ENCODE measurements around the gene CDT1. TPM values are rescaled to one million over a fixed set of nuclear protein-coding genes. Genes with fewer than 3 reads are reported as not detected.

The CDT1 gene
- total and polyA plus RNA-seq, 10 of the 15 experiments (the other 5 are each of a cell fraction or from before 2014, with no cell fraction given) = 0.50 to 87.6 (median 8.8) TPM

DNA sequence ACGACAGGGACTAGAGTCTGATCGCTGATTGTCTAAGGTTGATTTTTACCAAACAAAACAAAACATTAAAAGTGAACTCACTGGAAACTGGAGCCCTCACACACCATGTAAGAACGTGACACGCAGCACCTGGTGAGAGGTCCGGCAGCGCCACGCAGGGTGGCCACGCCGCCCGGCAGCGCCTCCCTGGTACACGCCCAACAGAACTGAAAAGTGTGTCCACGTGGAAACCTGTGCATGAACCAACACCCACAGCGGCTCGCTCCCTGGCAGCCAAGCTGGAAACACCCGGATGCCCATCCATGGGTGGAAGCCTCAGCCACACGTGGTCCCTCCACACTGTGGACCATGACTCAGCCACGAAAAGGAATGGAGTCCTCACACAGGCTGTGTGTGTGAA, 44.1 kb downstream of the CDT1 start:
- Histone ChIP-seq H3K27ac (ENCODE audit: control insufficient read depth, insufficient read depth) (no peak overlapping the region), H2AFZ (ENCODE audit: control insufficient read depth, low read depth, low read length) (no peak overlapping the region), H3K79me2 (ENCODE audit: control insufficient read depth, insufficient read depth, low read length) (no peaks in the 10 kb centered on the region), H3K4me1 (ENCODE audit: control insufficient read depth, insufficient read depth, low read length) (no peaks in the 10 kb centered on the region), H3K4me3 (no peak overlapping the region), H3K36me3 (ENCODE audit: control insufficient read depth in 2 of 2, insufficient read depth in 2 of 2, low read length in 1 of 2) (no peaks in the 10 kb centered on the region), H3K9me3 (replicated peaks; ENCODE audit: control insufficient read depth, insufficient read depth, low read length) (no peaks in the 10 kb centered on the region), H4K20me1 (ENCODE audit: control insufficient read depth, insufficient read depth) (no peaks in the 10 kb centered on the region), H3K4me2 (ENCODE audit: control insufficient read depth, insufficient read depth) (no peak overlapping the region), H3K9ac (ENCODE audit: control insufficient read depth, insufficient read depth, low read length) (no peak overlapping the region), H3K27me3 (replicated peaks in 1 of 2; ENCODE audit: control insufficient read depth in 2 of 2, insufficient read depth in 2 of 2, low read length in 1 of 2) (no peaks in the 10 kb centered on the region)
- ChIA-PET RAD21 (ENCODE audit: unreplicated experiment) (no interaction called here), CTCF (no interaction called here), POLR2A (no interaction called here), SMC1A (ENCODE audit: uncharacterized antibody, unreplicated experiment) (no interaction called here)
- in situ Hi-C loops (cut with MboI) = no loop called here
- FAIRE-seq = no peak
- TF ChIP-seq NFYA (IDR thresholded peaks at IDR 0.05; ENCODE audit: borderline replicate concordance, low read depth, low read length) (no peak), POLR2AphosphoS5 (IDR thresholded peaks at IDR 0.05; ENCODE audit: low read length) (no peak), MYB (IDR thresholded peaks at IDR 0.05; ENCODE audit: borderline replicate concordance, low read depth, low read length) (no peak), CEBPB (IDR thresholded peaks at IDR 0.05; ENCODE audit: borderline replicate concordance in 1 of 2, low read depth in 2 of 2, low read length in 2 of 2) (no peak), CHD1 (IDR thresholded peaks at IDR 0.05; ENCODE audit: low read depth, low read length) (no peak), ZSCAN29 (IDR thresholded peaks at IDR 0.05) (no peak)
- TF ChIP-seq, protein P1, sequence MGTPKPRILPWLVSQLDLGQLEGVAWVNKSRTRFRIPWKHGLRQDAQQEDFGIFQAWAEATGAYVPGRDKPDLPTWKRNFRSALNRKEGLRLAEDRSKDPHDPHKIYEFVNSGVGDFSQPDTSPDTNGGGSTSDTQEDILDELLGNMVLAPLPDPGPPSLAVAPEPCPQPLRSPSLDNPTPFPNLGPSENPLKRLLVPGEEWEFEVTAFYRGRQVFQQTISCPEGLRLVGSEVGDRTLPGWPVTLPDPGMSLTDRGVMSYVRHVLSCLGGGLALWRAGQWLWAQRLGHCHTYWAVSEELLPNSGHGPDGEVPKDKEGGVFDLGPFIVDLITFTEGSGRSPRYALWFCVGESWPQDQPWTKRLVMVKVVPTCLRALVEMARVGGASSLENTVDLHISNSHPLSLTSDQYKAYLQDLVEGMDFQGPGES (IDR thresholded peaks at IDR 0.05) = no peak
- TF ChIP-seq, protein P2, sequence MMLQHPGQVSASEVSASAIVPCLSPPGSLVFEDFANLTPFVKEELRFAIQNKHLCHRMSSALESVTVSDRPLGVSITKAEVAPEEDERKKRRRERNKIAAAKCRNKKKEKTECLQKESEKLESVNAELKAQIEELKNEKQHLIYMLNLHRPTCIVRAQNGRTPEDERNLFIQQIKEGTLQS (IDR thresholded peaks at IDR 0.05; ENCODE audit: borderline replicate concordance, extremely low read depth, low read depth, low read length) = no peak
- TF ChIP-seq, protein P3, sequence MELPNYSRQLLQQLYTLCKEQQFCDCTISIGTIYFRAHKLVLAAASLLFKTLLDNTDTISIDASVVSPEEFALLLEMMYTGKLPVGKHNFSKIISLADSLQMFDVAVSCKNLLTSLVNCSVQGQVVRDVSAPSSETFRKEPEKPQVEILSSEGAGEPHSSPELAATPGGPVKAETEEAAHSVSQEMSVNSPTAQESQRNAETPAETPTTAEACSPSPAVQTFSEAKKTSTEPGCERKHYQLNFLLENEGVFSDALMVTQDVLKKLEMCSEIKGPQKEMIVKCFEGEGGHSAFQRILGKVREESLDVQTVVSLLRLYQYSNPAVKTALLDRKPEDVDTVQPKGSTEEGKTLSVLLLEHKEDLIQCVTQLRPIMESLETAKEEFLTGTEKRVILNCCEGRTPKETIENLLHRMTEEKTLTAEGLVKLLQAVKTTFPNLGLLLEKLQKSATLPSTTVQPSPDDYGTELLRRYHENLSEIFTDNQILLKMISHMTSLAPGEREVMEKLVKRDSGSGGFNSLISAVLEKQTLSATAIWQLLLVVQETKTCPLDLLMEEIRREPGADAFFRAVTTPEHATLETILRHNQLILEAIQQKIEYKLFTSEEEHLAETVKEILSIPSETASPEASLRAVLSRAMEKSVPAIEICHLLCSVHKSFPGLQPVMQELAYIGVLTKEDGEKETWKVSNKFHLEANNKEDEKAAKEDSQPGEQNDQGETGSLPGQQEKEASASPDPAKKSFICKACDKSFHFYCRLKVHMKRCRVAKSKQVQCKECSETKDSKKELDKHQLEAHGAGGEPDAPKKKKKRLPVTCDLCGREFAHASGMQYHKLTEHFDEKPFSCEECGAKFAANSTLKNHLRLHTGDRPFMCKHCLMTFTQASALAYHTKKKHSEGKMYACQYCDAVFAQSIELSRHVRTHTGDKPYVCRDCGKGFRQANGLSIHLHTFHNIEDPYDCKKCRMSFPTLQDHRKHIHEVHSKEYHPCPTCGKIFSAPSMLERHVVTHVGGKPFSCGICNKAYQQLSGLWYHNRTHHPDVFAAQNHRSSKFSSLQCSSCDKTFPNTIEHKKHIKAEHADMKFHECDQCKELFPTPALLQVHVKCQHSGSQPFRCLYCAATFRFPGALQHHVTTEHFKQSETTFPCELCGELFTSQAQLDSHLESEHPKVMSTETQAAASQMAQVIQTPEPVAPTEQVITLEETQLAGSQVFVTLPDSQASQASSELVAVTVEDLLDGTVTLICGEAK (IDR thresholded peaks at IDR 0.05; ENCODE audit: borderline replicate concordance) = no peak
- WGBS (ENCODE audit: insufficient coverage, insufficient replicate concordance, low lambda C conversion rate, missing lambda C conversion rate) = 86% methylated on average over 18 of the region's 18 CpGs
- intact Hi-C loops (cut with micrococcal nuclease; ENCODE audit: unreplicated experiment) = no loop called here
- BruUV-seq (replicated peaks) = no TSS peak
- no peak for DNase-seq (ENCODE audit: low read depth, low spot score)
- ATAC-seq = no peak
